ENCODE data around the gene PKM. TPM values are rescaled to one million over a fixed set of nuclear protein-coding genes. Genes with fewer than 3 reads are reported as not detected.
A peak's percentile ranks its signal among the peaks of the same experiment; 100 is the strongest.
"Not testable (repeated sequence)": the region's sequence is repeated elsewhere in the genome, so short reads cannot be mapped to it uniquely, and the experiment has no call there.

Gene PKM
- polyA plus RNA-seq (2013, experiment 1 of 2): 711 TPM
- 828 TPM for polyA plus RNA-seq (2013, experiment 2 of 2)

- Histone ChIP-seq H3K36me3 (ENCODE audit: insufficient read depth, low read length) (peaks cover 6% of the 10 kb centered on the region; the same call in 1 of the 2 replicates), H3K4me1 (ENCODE audit: insufficient read depth, low read length) (peaks cover 34% of the 10 kb centered on the region), H3K9ac (ENCODE audit: low read depth, low read length) (peak within 1 kb of the TSS; percentile 98), H3K4me3 (ENCODE audit: low read length) (peak within 1 kb of the TSS; percentile 100), H3K27ac (ENCODE audit: low read depth, low read length) (peak within 1 kb of the TSS; percentile 92), H3K27me3 (ENCODE audit: insufficient read depth, low read length) (peaks cover 40% of the 10 kb centered on the region), H3K9me3 (ENCODE audit: insufficient read depth, low read depth, low read length) (no peaks in the 10 kb centered on the region)
- WGBS: under 1% methylated on average over 67 of the region's 67 CpGs
Measured at GRCh38 chr15:72231066-72231832, at the start of gene PKM. PKM (minus strand) TSS chr15:72231190; CDS start chr15:72219097, 12,093 bp downstream.

GRCh38 chr15:72280751-72281150 is 49.8 kb upstream of the PKM start:
- Histone ChIP-seq H3K9ac (ENCODE audit: low read depth, low read length) (no peak overlapping the region), H3K27me3 (ENCODE audit: insufficient read depth, low read length) (peaks cover 19% of the 10 kb centered on the region), H3K4me3 (ENCODE audit: low read length) (no peak overlapping the region), H3K4me1 (ENCODE audit: insufficient read depth, low read length) (no peaks in the 10 kb centered on the region), H3K36me3 (ENCODE audit: insufficient read depth, low read length) (no peaks in the 10 kb centered on the region), H3K9me3 (ENCODE audit: insufficient read depth, low read depth, low read length) (no peaks in the 10 kb centered on the region), H3K27ac (ENCODE audit: low read depth, low read length) (no peak overlapping the region)
- 84% methylated on average over 2 of the region's 2 CpGs for WGBS

DNA sequence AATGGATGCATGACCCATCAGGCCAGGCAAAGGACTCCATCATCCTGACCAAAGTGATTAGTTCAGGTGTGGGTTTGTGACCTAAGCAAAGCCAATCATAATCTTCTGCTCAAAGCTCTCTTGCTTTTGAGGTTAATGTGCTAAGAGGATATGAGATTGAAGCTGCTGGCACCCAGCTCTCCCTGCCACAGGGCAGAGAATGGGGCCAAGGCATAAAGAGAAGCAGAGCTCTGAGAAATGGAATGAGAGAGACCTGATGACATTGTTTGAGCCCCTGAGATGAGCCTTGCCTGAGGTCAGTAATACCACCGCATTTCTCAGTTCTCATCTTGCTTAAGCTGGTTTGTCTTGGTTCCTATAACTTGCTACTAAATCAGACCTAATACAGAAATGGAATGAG is 47.7 kb upstream of the PKM start:
- no peaks in the 10 kb centered on the region for H3K4me1 ChIP-seq (ENCODE audit: insufficient read depth, low read length)

DNA sequence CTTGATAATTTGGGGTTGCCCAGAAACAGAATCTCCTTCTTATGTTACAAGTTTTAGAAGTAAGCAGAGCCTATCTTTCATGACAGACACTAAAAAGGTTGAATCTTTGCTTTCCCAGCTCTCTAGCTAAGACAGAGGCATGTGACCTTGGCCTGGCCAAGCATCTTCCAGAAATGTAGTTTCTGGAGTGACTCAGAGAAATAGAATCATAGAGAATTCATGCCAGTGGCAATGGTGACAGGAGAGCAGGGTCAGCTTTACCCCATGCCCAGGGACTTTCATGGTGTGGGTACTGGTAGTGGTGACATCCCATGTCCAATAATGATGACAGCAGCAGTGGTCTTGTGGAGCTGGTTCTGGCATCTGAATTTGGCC is 45.3 kb upstream of the PKM start:
- Histone ChIP-seq H3K27me3 (ENCODE audit: insufficient read depth, low read length) (peaks cover 23% of the 10 kb centered on the region), H3K36me3 (ENCODE audit: insufficient read depth, low read length) (no peaks in the 10 kb centered on the region), H3K4me1 (ENCODE audit: insufficient read depth, low read length) (0 out of 2 replicates have a peak, but pooled peaks cover 9% of the 10 kb centered on the region), H3K4me3 (ENCODE audit: low read length) (no peak overlapping the region), H3K27ac (ENCODE audit: low read depth, low read length) (no peak overlapping the region), H3K9ac (ENCODE audit: low read depth, low read length) (no peak overlapping the region), H3K9me3 (ENCODE audit: insufficient read depth, low read depth, low read length) (no peaks in the 10 kb centered on the region)

More for the DNA sequence above, 47.7 kb upstream of the PKM start:
- Histone ChIP-seq H3K27me3 (ENCODE audit: insufficient read depth, low read length) (peaks cover 28% of the 10 kb centered on the region), H3K9ac (ENCODE audit: low read depth, low read length) (no peak overlapping the region), H3K4me3 (ENCODE audit: low read length) (no peak overlapping the region), H3K27ac (ENCODE audit: low read depth, low read length) (no peak overlapping the region), H3K9me3 (ENCODE audit: insufficient read depth, low read depth, low read length) (no peaks in the 10 kb centered on the region), H3K36me3 (ENCODE audit: insufficient read depth, low read length) (no peaks in the 10 kb centered on the region)
- 82% methylated on average over 1 of the region's 1 CpG for WGBS

DNA sequence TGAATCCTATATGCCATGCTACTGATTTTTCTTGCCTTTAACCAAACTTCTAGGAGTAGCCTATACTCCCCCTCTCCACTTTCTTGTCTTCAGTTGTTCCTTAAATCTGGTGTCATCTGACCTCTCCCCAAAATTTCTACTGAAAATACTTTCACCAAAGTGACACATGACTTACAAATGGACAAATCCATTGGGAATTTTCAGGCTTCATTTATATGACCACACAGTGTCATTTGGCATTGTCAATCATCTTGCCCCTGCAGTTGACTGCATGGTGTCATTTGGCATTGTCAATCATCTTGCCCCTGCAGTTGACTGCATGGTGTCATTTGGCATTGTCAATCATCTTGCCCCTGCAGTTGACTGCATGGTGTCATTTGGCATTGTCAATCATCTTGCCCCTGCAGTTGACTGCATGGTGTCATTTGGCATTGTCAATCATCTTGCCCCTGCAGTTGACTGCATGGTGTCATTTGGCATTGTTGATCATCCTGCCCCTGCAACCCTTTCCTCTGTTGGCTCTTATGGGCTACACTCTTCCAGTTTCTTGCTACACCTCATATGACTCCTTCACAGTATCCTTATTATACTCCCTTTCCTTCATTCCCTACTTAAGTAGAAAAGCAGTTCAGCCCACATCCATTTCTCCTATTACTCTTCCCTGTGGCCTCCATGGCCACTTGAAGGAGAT is 44.8 kb upstream of the PKM start:
- H3K27ac ChIP-seq (ENCODE audit: low read depth, low read length); H3K36me3 ChIP-seq (ENCODE audit: insufficient read depth, low read length); H3K4me3 ChIP-seq (ENCODE audit: low read length); H3K9ac ChIP-seq (ENCODE audit: low read depth, low read length); H3K9me3 ChIP-seq (ENCODE audit: insufficient read depth, low read depth, low read length): not testable (repeated sequence)
- Histone ChIP-seq H3K27me3 (ENCODE audit: insufficient read depth, low read length) (peaks cover 23% of the 10 kb centered on the region), H3K4me1 (ENCODE audit: insufficient read depth, low read length) (0 out of 2 replicates have a peak, but pooled peaks cover 11% of the 10 kb centered on the region)

- no peak overlapping the region; the same call in 1 of the 2 replicates for H3K27ac ChIP-seq (ENCODE audit: low read depth, low read length)
Measured at GRCh38 chr15:72272997-72273352, 42.0 kb upstream of the PKM start.

GRCh38 chr15:72272213-72272996 is 41.4 kb upstream of the PKM start, which contains the start of gene PARP6:
PARP6 (minus strand) TSS chr15:72272554; CDS start chr15:72267477, 5,077 bp downstream.
- peak within 1 kb of the TSS; percentile 77; the same call in 1 of the 2 replicates for H3K27ac ChIP-seq (ENCODE audit: low read depth, low read length)
- H3K27me3 ChIP-seq (ENCODE audit: insufficient read depth, low read length): peaks cover 16% of the 10 kb centered on the region
- peaks cover 25% of the 10 kb centered on the region for H3K36me3 ChIP-seq (ENCODE audit: insufficient read depth, low read length)
- H3K4me3 ChIP-seq (ENCODE audit: low read length): peak within 1 kb of the TSS; percentile 77
- H3K9me3 ChIP-seq (ENCODE audit: insufficient read depth, low read depth, low read length): no peaks in the 10 kb centered on the region
- H3K4me1 ChIP-seq (ENCODE audit: insufficient read depth, low read length): 0 out of 2 replicates have a peak, but pooled peaks cover 11% of the 10 kb centered on the region
- WGBS: under 1% methylated on average over 82 of the region's 82 CpGs
- H3K9ac ChIP-seq (ENCODE audit: low read depth, low read length): peak within 1 kb of the TSS; percentile 83

More at GRCh38 chr15:72272997-72273352, 42.0 kb upstream of the PKM start:
- Histone ChIP-seq H3K36me3 (ENCODE audit: insufficient read depth, low read length) (peaks cover 20% of the 10 kb centered on the region), H3K27me3 (ENCODE audit: insufficient read depth, low read length) (peaks cover 16% of the 10 kb centered on the region), H3K4me1 (ENCODE audit: insufficient read depth, low read length) (0 out of 2 replicates have a peak, but pooled peaks cover 11% of the 10 kb centered on the region), H3K9ac (ENCODE audit: low read depth, low read length) (peak overlapping the region; percentile 27), H3K9me3 (ENCODE audit: insufficient read depth, low read depth, low read length) (no peaks in the 10 kb centered on the region), H3K4me3 (ENCODE audit: low read length) (peak overlapping the region; percentile 77)
- WGBS: 49% methylated on average over 9 of the region's 10 CpGs

GRCh38 chr15:72271895-72272212 is 40.9 kb upstream of the PKM start:
- H3K27ac ChIP-seq (ENCODE audit: low read depth, low read length): peak overlapping the region; percentile 77; the same call in 1 of the 2 replicates
- H3K36me3 ChIP-seq (ENCODE audit: insufficient read depth, low read length): peaks cover 31% of the 10 kb centered on the region
- peak overlapping the region; percentile 83 for H3K9ac ChIP-seq (ENCODE audit: low read depth, low read length)
- H3K9me3 ChIP-seq (ENCODE audit: insufficient read depth, low read depth, low read length): no peaks in the 10 kb centered on the region
- H3K4me1 ChIP-seq (ENCODE audit: insufficient read depth, low read length): 0 out of 2 replicates have a peak, but pooled peaks cover 11% of the 10 kb centered on the region
- H3K27me3 ChIP-seq (ENCODE audit: insufficient read depth, low read length): peaks cover 16% of the 10 kb centered on the region
- 6% methylated on average over 13 of the region's 13 CpGs for WGBS
- peak overlapping the region; percentile 77 for H3K4me3 ChIP-seq (ENCODE audit: low read length)

DNA sequence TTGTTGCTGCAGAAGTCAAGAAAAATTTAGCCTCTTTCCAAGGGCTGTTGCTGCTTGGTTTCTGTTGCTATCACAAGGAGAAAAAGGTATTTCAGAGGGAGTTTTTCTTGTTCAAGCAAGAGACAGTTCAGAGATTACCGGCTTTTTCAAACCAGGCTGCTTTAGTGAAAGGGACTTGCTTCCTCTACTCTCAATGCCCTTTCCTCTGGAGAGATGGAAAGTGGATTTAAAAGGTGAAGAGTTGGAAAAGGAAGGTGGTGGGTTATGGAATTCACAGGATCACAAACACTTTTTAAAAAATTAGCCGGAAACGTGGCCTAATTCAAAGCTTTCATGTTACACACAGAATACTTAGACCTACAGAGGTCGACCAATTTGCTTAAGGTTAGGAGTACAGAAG is 40.2 kb upstream of the PKM start:
- peak overlapping the region; percentile 77 for H3K4me3 ChIP-seq (ENCODE audit: low read length)
- no peaks in the 10 kb centered on the region for H3K9me3 ChIP-seq (ENCODE audit: insufficient read depth, low read depth, low read length)
- no peak overlapping the region; the same call in 1 of the 2 replicates for H3K9ac ChIP-seq (ENCODE audit: low read depth, low read length)
- 0 out of 2 replicates have a peak, but pooled peaks cover 11% of the 10 kb centered on the region for H3K4me1 ChIP-seq (ENCODE audit: insufficient read depth, low read length)
- H3K36me3 ChIP-seq (ENCODE audit: insufficient read depth, low read length): peaks cover 37% of the 10 kb centered on the region
- WGBS: 100% methylated on average over 3 of the region's 4 CpGs
- no peak overlapping the region for H3K27ac ChIP-seq (ENCODE audit: low read depth, low read length)
- peaks cover 13% of the 10 kb centered on the region; the same call in 1 of the 2 replicates for H3K27me3 ChIP-seq (ENCODE audit: insufficient read depth, low read length)

- Histone ChIP-seq H3K27me3 (ENCODE audit: insufficient read depth, low read length) (peaks cover under 1% of the 10 kb centered on the region; the same call in 1 of the 2 replicates), H3K4me1 (ENCODE audit: insufficient read depth, low read length) (0 out of 2 replicates have a peak, but pooled peaks cover 11% of the 10 kb centered on the region), H3K36me3 (ENCODE audit: insufficient read depth, low read length) (peaks cover 52% of the 10 kb centered on the region), H3K9me3 (ENCODE audit: insufficient read depth, low read depth, low read length) (no peaks in the 10 kb centered on the region), H3K9ac (ENCODE audit: low read depth, low read length) (no peak overlapping the region), H3K27ac (ENCODE audit: low read depth, low read length) (no peak overlapping the region), H3K4me3 (ENCODE audit: low read length) (no peak overlapping the region)
- over 99% methylated on average over 4 of the region's 4 CpGs for WGBS
Measured at GRCh38 chr15:72269739-72270138, 38.7 kb upstream of the PKM start.
